Measurements from ENCODE around the gene PLEK. TPM values are rescaled to one million over a fixed set of nuclear protein-coding genes. Genes with fewer than 3 reads are reported as not detected.

The PLEK gene
- polyA plus RNA-seq, 1 of the 3 experiments (the other 2 are of a cell fraction) = 0.02 TPM

GRCh38 chr2:68436270-68436669 lies 71.2 kb downstream of the PLEK start:
- peaks cover 0 to 3% of the 10 kb centered on the region in 2 experiments; a peak in 1 of 4 replicates for H3K4me1 ChIP-seq (ENCODE audit: control insufficient read depth in 1 of 2, insufficient read depth in 2 of 2, low read depth in 1 of 2, low read length in 1 of 2)
- H3K36me3 ChIP-seq (replicated peaks in 1 of 2; ENCODE audit: control insufficient read depth in 1 of 2, insufficient read depth in 2 of 2, low read length in 1 of 2) = no peaks in the 10 kb centered on the region
- H3K4me2 ChIP-seq = no peak overlapping the region
- CTCF ChIA-PET = no interaction called here
- no peaks in the 10 kb centered on the region for H3K9me2 ChIP-seq
- 54% methylated on average over 4 of the region's 4 CpGs for WGBS (ENCODE audit: low lambda C conversion rate)
- TF ChIP-seq USF1 (IDR thresholded peaks at IDR 0.05; ENCODE audit: borderline replicate concordance, low read depth) (no peak), YY1 (IDR thresholded peaks at IDR 0.05; ENCODE audit: low read depth) (no peak), ELF1 (IDR thresholded peaks at IDR 0.05) (no peak), TAF1 (IDR thresholded peaks at IDR 0.05; ENCODE audit: borderline replicate concordance, low read depth, low read length) (no peak), GABPA (IDR thresholded peaks at IDR 0.05; ENCODE audit: low read depth) (no peak), RAD21 (IDR thresholded peaks at IDR 0.05; ENCODE audit: low read length) (no peak), USF2 (IDR thresholded peaks at IDR 0.05; ENCODE audit: borderline replicate concordance, low read depth, low read length) (no peak), REST (IDR thresholded peaks at IDR 0.05; ENCODE audit: low read depth, low read length) (no peak)
- POLR2A ChIA-PET = no interaction called here
- H3K9ac ChIP-seq = no peak overlapping the region
- no peaks in the 10 kb centered on the region for H3K79me2 ChIP-seq (ENCODE audit: insufficient read depth)
- no peak for DNase-seq
- H4K20me1 ChIP-seq (ENCODE audit: insufficient read depth) = no peaks in the 10 kb centered on the region
- H2AFZ ChIP-seq (ENCODE audit: low read depth) = no peak overlapping the region
- H3K4me3 ChIP-seq (ENCODE audit: low read depth in 2 of 2, low read length in 1 of 2) = no peak overlapping the region
- no peaks in the 10 kb centered on the region for H3K9me3 ChIP-seq
- no peaks in the 10 kb centered on the region for H3K27me3 ChIP-seq (ENCODE audit: insufficient read depth)
- no peak overlapping the region for H3K27ac ChIP-seq (ENCODE audit: low read depth in 2 of 2, low read length in 1 of 2)
- H3F3A ChIP-seq (replicated peaks; ENCODE audit: insufficient read depth) = no peaks in the 10 kb centered on the region

GRCh38 chr2:68438455-68439303 lies 73.6 kb downstream of the PLEK start:
- H3K9me2 ChIP-seq = no peaks in the 10 kb centered on the region
- no peak overlapping the region for H3K9ac ChIP-seq
- H3K4me1 ChIP-seq (ENCODE audit: control insufficient read depth in 1 of 2, insufficient read depth in 2 of 2, low read depth in 1 of 2, low read length in 1 of 2) = peaks cover 0 to 3% of the 10 kb centered on the region in 2 experiments; a peak in 1 of 4 replicates
- H4K20me1 ChIP-seq (ENCODE audit: insufficient read depth) = no peaks in the 10 kb centered on the region
- ChIA-PET CTCF (interaction anchor here (1.1 to 4.5 kb wide), 2 partner anchors 20 to 316 kb away, joined by 4 to 49 read pairs; no protein-coding TSS in a partner anchor), POLR2A (no interaction called here)
- H3K36me3 ChIP-seq (replicated peaks in 1 of 2; ENCODE audit: control insufficient read depth in 1 of 2, insufficient read depth in 2 of 2, low read length in 1 of 2) = no peaks in the 10 kb centered on the region
- H2AFZ ChIP-seq (ENCODE audit: low read depth) = no peak overlapping the region
- H3K4me3 ChIP-seq (ENCODE audit: low read depth in 2 of 2, low read length in 1 of 2) = no peak overlapping the region
- no peak overlapping the region for H3K27ac ChIP-seq (ENCODE audit: low read depth in 2 of 2, low read length in 1 of 2)
- H3K79me2 ChIP-seq (ENCODE audit: insufficient read depth) = no peaks in the 10 kb centered on the region
- H3F3A ChIP-seq (replicated peaks; ENCODE audit: insufficient read depth) = no peaks in the 10 kb centered on the region
- H3K9me3 ChIP-seq = no peaks in the 10 kb centered on the region
- no peak for DNase-seq
- WGBS (ENCODE audit: low lambda C conversion rate) = 67% methylated on average over 7 of the region's 7 CpGs
- H3K27me3 ChIP-seq (ENCODE audit: insufficient read depth) = no peaks in the 10 kb centered on the region
- no peak overlapping the region for H3K4me2 ChIP-seq
- no peak for TF ChIP-seq USF2 (IDR thresholded peaks at IDR 0.05; ENCODE audit: borderline replicate concordance, low read depth, low read length)
- TF ChIP-seq PBX3 (IDR thresholded peaks at IDR 0.05) = no peak
- TF ChIP-seq GATA2 (CRISPR knock-in tag; IDR thresholded peaks at IDR 0.05) = no peak
- TF ChIP-seq MAX (IDR thresholded peaks at IDR 0.05; ENCODE audit: low read depth) = no peak
- TF ChIP-seq SMC3 (IDR thresholded peaks at IDR 0.05; ENCODE audit: low read depth, low read length) = no peak
- TF ChIP-seq CTCF (IDR thresholded peaks at IDR 0.05) = no peak
- no peak for TF ChIP-seq ELF1 (IDR thresholded peaks at IDR 0.05)
- TF ChIP-seq EZH2phosphoT487 (IDR thresholded peaks at IDR 0.05; ENCODE audit: borderline replicate concordance, low read depth) = no peak

Measured in SK-N-SH (cell line).